GM18951 (cell line): ENCODE measurements around the gene CPNE2.

Experiments
- POLR2A ChIP-seq: IDR thresholded peaks from 4 replicates; pipeline ENCODE4 v1.6.1; 2011; ENCODE audit warnings: mild to moderate bottlenecking; ENCODE audit not compliant: insufficient read length, insufficient read depth; ENCODE audit errors: extremely low read depth
- in situ Hi-C: fragments of 300-500 bp; cut with MboI; formaldehyde crosslinking; loops from one replicate; pipeline ENCODE4 v1.12.0; 2022; ENCODE audit warnings: low sequenced_read_pairs, mixed read lengths, inconsistent platforms; ENCODE audit not compliant: unreplicated experiment

The CPNE2 gene

DNA sequence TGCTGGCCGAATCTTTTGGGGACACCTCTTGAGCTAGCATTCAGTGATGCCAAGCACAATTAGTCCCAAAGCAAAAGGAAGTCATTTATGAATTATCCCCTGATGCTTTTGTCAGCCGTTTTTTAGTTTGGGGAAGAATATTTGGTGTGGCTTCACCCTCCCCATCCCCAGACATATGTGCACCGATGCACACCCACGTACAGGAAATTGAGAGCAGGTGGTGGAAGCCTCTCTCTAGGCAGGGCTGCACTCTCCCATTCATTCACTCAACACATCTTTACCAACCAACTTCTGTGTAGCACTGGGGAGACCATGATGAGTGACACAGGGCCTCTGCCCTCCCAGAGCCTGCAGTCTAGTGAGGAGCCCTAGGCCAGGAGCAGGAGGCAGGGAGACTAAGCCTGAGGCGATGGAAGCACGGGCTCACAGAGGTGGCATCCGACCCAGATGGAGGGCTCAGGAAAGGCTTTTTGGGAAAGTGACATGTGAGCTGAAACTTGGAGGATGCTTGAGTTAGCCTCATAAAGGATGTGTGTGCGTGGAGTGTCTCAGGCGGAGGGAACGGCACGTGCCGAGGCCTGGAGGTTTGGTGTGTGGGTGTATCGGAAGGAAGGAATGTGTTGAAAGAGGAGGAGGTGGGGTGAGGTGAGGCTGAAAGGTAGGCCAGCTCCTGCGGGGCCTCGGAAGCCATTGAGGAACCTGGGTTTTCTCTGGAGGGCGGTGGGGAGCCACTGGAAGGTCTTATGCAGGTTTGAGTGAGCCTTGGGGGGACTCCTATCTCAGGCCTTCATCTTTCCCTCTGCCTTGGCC, 49.6 kb downstream of the CPNE2 start:
- in situ Hi-C loops: no loop called here
- TF ChIP-seq POLR2A: no peak

DNA sequence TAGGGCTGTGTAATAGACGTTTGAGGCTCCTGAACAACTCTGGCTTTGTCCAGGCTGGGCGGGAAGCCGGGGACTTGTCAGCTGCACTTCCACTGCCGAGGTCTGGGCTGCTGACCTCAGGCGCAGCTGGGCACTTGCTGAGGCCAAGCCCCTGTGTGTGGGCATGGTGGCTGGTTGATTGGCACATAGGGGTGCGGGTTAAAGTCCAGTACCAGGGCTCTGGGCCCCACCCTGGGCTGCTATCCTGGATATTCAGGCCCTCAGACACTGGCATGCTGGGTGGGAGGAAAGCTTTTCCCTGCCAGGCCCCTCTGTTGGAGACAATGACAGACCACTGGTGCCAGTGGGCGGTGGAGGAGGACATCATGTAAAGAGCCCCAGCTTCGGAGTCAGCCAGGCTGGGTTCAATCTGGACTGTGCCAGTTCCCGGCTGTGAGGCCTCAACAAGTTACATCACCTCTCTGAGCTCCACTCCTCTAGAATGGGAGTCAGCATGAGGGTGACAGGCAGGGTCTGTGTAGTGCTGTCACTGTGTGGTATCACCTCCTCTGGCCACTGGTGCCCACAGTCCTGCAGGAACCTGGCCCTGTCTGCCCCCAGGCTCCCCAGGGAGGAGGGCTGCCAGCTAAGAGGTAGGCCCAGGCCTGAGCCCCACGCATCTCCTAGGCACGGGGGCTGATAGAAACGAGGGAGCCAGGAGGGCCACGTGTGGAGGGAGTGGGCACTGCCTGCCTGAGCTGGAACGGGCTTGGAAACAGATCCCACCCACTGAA, 51.0 kb downstream of the CPNE2 start:
- in situ Hi-C loops: no loop called here
- TF ChIP-seq POLR2A: no peak

DNA sequence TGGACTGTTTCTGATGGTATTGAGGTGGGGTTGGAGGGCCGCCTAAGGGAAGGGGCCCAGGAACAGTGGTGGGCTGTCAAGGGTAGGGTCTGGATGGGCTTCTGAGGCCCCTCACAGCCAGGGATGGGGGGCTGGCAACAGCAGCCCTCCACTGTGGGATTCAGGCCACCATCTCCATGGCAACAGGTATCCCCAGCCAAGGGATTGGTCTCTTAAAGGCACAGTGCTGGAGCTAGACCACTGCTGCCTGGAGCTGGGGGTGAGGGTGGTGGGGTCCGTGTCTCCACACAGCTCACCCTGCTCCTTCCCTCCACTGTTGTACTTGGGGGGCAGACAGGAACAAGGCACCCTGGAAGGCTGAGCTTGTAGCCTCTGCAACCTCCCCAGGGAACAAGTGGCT, 51.6 kb downstream of the CPNE2 start:
- no peak for TF ChIP-seq POLR2A
- in situ Hi-C loops: no loop called here

DNA sequence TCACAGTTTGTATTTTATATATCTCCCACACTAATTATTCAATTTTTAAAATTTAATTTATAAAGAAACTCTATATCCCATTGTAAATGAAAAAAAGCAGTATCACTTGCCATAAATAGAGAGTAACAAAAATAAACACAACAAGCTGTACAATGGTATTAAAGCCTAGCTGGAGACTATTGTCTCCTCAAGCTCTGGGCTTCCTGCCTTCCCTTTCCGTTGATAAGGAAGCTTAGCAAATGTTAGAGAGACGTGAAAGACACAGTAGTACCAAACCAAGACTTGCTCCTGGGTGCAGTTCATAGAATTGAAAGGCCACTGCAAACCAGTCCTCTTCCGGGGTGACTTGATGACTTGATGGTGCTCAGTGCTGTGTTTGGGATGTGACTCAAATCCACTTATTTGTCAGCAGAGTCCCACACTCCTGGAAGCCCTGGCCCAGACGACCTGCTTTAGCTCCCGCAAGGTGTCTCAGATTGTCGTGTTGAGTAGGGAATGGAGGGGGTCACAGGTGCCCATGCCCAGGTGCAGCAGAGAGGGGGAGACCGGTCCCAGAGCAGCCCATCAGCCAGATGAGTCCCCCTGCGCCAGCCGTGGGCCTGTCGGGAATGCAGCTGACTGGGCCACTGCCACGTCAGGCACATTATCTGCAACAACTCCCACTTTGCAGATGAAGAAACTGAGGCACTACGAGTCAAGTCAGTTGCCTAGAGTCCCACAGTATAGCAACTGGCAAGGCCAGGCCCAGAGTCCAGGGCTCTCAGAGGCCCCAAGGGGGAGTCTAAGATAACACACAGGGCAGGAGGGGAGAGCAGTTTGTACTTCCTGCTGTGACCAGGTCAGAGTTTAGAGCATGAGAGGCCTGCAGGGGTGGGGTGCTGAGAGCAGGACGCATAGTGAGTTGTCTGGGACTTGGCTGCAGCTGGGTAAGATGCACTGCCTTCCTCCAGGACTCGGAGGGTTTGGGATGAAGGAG, 53.0 kb downstream of the CPNE2 start:
- TF ChIP-seq POLR2A: no peak
- in situ Hi-C loops: no loop called here

DNA sequence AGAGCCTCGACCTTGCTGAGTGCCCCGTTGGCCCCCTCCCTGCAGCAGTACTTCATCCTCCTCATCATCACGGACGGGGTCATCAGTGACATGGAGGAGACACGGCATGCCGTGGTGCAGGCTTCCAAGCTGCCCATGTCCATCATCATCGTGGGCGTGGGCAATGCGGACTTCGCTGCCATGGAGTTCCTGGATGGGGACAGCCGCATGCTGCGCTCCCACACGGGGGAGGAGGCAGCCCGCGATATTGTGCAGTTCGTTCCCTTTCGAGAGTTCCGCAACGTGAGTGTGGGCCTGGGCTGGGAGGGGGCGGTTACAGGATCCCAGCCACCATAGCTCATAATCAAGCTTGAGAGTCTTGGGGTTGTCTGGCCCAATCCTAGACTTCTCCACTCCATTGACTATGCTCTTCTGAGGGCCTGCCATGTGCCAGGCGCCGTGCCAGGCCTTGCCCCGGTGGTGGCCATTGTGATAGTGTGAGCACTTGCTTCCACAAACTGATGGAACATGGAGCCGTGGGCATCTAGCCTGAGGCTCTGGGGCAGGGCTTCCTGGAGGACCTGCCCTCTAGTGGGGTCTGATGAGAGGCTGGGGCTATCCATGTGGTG, 53.8 kb downstream of the CPNE2 start:
- in situ Hi-C loops: no loop called here
- TF ChIP-seq POLR2A: no peak

DNA sequence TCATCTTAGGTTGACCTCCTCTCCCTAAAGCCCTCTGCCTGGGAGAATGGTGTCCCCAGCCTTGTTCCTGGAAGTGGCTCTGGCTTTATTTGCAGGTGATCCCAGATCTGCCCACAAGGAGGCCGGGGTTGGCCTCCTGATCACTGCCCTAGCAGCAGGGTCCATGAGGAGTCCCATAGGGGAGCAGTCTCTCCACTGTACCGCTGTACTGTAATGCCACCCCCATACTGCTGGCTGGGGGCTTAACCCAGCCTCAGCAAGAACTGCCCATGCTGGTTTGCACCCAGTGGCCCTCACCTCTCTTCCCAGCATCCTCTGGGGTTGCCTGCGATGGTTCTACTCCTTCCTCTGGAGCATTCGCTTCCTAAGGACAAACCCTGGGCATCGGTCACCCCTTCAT, 54.4 kb downstream of the CPNE2 start:
- in situ Hi-C loops: no loop called here
- TF ChIP-seq POLR2A: no peak

DNA sequence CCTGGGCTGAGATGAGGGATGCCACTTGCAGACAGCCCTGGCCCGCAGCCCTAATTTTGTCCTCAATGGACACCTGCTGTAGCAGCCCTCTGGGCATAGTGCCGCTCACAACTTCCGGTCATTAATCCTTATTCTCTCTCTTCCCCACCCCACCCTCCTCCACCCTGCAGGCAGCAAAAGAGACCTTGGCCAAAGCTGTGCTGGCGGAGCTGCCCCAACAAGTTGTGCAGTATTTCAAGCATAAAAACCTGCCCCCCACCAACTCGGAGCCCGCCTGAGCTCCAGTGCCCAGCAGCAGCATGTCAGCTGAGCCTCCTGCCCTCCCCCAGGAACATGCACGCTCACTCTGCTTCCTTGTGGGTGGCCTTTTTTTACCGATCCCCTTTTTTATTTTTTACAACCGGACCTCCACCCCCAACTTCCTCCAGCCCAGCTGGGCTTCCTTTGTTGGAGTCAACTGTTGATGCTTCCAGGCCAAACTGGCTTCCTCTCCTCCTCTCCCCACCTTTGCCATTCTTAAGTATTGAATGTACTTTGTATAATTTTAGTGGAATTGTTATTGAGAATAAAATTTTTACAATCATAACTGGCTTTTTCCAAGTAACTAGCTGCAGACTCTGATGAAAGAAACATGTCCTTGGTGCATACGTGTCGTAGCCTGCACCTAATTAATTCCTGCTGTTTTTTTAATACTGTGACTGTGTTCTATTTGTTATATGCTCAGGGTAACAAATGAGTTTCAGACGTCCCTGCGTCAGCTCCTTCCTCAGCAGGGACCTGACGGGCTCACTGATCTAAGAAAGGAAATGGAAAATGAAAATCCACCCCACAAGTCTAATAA, 55.2 kb downstream of the CPNE2 start:
- peak; percentile 23 for TF ChIP-seq POLR2A
- in situ Hi-C loops: no loop called here

DNA sequence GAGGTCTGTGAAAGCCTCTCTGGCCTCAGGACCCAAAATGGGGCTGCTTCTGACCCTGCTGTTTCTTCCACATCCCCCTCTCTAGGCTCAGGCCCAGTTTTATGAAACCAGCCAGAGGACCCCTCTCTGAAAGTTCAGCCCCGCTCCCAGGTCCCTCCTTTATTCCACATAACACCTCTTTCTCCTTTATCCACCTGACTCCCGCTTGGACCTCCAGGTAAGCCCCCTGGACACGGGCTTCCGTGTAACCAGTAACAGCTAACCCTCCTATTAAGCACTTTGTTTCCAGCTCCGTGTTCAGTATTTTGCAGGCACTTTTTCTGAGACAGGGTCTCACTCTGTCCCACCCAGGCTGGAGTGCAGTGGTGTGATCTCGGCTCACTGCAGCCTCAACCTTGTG, 56.1 kb downstream of the CPNE2 start:
- TF ChIP-seq POLR2A: no peak
- in situ Hi-C loops: no loop called here

DNA sequence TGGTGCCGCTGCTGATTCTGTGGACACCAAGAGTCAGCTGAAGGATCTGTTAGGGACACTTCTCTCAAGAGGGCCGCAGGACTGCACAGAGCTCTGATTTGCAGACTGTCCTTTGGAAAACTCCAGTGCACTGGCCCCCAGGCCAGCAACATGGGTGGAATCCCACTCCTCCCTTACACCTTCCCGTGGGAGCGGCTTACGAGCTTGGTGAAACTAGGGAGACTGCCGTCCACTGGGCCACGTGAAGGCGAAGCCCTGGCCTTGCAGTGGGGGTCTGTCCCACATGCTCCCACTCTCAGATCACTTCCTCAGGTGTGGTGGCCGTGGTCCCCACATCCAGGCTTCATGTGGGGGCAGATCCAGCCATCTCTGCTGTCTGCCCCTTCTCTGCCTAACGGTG, 57.0 kb downstream of the CPNE2 start:
- in situ Hi-C loops: no loop called here
- TF ChIP-seq POLR2A: no peak

DNA sequence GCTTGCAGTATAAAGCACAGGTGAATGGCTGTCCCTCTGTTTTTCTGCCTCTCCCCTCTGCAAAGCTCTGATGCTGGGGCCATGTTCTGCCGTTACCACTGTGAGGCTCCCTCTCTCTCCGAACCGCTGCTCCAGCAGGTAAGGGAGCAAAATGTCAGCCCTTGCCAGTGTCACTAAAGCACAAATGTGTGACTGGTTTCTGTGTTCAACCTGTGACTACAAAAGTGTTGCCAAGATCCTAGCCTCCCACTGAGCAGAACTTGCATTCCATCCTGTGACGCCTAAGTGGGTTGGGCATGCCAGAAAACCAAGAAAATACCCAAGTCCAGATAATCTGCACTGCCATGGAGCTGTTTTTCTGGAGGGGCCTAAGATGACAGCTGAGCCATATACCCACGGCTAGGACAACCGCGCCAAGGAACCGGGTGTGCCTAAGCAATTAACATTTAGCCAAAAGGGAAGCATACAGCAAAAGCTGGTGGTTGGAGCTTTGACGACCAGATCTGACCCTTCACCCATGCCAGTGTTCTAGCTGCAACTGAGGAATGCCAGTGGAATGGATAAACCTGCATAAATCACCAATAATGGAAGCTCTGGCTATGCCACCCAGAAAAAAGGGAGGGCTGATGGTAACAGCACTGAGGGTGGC, 58.4 kb downstream of the CPNE2 start:
- TF ChIP-seq POLR2A: no peak
- in situ Hi-C loops: no loop called here

DNA sequence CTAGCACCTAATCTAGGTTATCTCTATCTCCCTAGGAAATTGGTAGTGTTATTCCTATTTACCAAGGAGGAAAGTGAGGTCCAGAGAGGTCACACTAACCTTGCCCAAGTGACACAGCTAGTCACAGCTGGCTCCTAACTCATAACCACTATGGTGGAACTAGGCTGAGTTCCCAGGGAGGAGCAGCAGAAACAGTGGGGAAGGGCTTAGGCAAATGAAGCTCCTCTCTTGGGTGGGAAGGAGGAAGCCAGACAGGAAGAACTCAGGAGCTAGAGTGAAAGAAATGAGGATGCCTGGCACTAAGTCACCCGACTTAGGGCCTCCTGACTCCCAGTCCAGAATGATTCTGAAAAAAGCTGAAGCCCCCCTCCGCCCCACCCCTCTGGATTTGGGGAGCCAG, 59.0 kb downstream of the CPNE2 start:
- in situ Hi-C loops: no loop called here
- TF ChIP-seq POLR2A: no peak
